ENCODE measurements around the gene DGAT2L6.

Gene DGAT2L6
- long read RNA-seq, donor 1, partial matches to known transcripts: 19 of 59 reads
- long read RNA-seq, donor 1, other reads (novel, unspliced or antisense): 40 of 59 reads
- long read RNA-seq, donor 2: 0 reads
- long read RNA-seq, donor 3: 0 reads
- long read RNA-seq, donor 4: 0 reads
- long read RNA-seq, donor 5: 0 reads
- long read RNA-seq, donor 6: 0 reads
- long read RNA-seq, donor 7, partial matches to known transcripts: 36 of 85 reads
- long read RNA-seq, donor 7, other reads (novel, unspliced or antisense): 49 of 85 reads
- long read RNA-seq, donor 8: 0 reads

GRCh38 chrX:70176938-70177533 is at the start of gene DGAT2L6:
DGAT2L6 (plus strand) TSS chrX:70177483; CDS start chrX:70177583, 100 bp downstream.
- no peak for DNase-seq

- DNase-seq: no peak
Observed at GRCh38 chrX:70128071-70128470, 49.2 kb upstream of the DGAT2L6 start.

GRCh38 chrX:70129816-70130215 is 47.5 kb upstream of the DGAT2L6 start:
- no peak for DNase-seq

- DNase-seq: no peak
Observed at GRCh38 chrX:70132224-70132623, 45.1 kb upstream of the DGAT2L6 start.

- no peak for DNase-seq
Observed at GRCh38 chrX:70132877-70133302, 44.4 kb upstream of the DGAT2L6 start.

- DNase-seq: peak; percentile 63
Observed at GRCh38 chrX:70133303-70134115, 43.8 kb upstream of the DGAT2L6 start, which contains the start of gene IGBP1. IGBP1 (plus strand) TSS chrX:70133447; CDS start chrX:70133948, 501 bp downstream.

GRCh38 chrX:70134116-70134477 is 43.2 kb upstream of the DGAT2L6 start:
- DNase-seq: no peak

- DNase-seq: no peak
Observed at GRCh38 chrX:70138622-70139021, 38.7 kb upstream of the DGAT2L6 start.

GRCh38 chrX:70139736-70140135 is 37.5 kb upstream of the DGAT2L6 start:
- no peak for DNase-seq

- no peak for DNase-seq
Observed at GRCh38 chrX:70141373-70141772, 35.9 kb upstream of the DGAT2L6 start.

GRCh38 chrX:70166601-70167590 is 10.4 kb upstream of the DGAT2L6 start:
- no peak for DNase-seq

- DNase-seq: peak; percentile 7
Observed at GRCh38 chrX:70168238-70169188, 8.8 kb upstream of the DGAT2L6 start.

GRCh38 chrX:70169281-70169680 is 8.0 kb upstream of the DGAT2L6 start:
- no peak for DNase-seq

GRCh38 chrX:70171624-70172023 is 5.7 kb upstream of the DGAT2L6 start:
- no peak for DNase-seq

- DNase-seq: no peak
Observed at GRCh38 chrX:70172221-70172620, 5.1 kb upstream of the DGAT2L6 start.

GRCh38 chrX:70172964-70173363 is 4.3 kb upstream of the DGAT2L6 start:
- DNase-seq: no peak

GRCh38 chrX:70174754-70175153 is 2.5 kb upstream of the DGAT2L6 start:
- no peak for DNase-seq

- no peak for DNase-seq
Observed at GRCh38 chrX:70175338-70175737, 1.9 kb upstream of the DGAT2L6 start.

GRCh38 chrX:70183091-70183490 is 5.8 kb downstream of the DGAT2L6 start:
- no peak for DNase-seq

- no peak for DNase-seq
Observed at GRCh38 chrX:70190225-70190624, 12.9 kb downstream of the DGAT2L6 start.
